ENCODE results near the gene PARVA.
"Not testable (repeated sequence)": the region's sequence is repeated elsewhere in the genome, so short reads cannot be mapped to it uniquely, and the experiment has no call there.

Gene PARVA, protein sequence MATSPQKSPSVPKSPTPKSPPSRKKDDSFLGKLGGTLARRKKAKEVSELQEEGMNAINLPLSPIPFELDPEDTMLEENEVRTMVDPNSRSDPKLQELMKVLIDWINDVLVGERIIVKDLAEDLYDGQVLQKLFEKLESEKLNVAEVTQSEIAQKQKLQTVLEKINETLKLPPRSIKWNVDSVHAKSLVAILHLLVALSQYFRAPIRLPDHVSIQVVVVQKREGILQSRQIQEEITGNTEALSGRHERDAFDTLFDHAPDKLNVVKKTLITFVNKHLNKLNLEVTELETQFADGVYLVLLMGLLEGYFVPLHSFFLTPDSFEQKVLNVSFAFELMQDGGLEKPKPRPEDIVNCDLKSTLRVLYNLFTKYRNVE

DNA sequence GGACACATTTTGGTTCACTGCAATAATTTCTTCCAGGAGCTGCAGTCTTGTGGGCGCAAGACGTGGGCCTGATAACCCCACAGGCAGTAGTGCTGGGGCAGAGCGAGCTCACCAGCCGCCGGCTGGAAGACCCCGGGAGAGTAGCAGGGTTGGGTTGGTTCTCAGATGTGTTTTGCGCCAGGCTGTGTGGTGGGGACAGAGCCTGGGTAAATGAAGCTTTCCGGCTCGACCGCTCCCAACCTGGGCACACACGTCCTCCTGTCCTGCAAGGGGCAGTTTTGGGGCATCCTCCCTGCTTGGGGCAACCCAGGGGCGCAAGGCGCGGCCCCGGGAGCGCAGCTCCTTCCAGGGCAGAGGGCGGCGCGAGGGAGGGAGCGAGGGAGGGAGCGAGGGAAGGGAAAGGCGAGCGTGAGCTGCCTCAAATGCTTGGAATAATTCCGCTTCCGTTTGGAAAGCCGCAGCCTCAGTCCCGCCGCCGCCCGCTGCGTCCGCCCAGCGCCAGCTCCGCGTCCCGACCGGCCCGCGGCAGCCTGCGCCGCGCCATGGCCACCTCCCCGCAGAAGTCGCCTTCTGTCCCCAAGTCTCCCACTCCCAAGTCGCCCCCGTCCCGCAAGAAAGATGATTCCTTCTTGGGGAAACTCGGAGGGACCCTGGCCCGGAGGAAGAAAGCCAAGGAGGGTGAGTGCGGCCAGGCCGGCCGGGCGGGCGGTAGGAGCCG lies at the start of gene PARVA:
Gene PARVA, plus strand, starts transcription at position 466 of the 718 bp plus-strand sequence. Its CDS starts 77 bp downstream, at position 543.
- FAIRE-seq = no peak

DNA sequence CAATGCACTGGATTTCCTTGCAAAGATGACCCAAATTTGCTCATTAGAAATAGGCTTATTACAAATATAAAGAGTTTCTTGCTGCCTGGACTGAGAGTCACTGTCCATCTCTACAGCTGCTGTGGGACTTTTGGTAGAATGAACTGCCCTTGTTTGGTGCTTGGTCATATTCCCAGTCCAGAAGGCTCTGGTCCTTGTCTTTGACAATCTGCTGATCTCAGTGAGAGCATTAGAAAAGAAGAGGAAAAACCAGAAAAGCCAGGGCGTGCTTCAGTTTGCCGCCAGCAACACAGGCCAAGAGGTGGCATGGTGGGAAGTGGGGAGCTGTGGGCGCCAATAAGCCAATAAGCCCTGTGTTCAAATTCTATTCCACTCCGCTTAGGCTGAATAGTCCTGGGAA lies 48.2 kb upstream of the PARVA start:
- no peak for FAIRE-seq

DNA sequence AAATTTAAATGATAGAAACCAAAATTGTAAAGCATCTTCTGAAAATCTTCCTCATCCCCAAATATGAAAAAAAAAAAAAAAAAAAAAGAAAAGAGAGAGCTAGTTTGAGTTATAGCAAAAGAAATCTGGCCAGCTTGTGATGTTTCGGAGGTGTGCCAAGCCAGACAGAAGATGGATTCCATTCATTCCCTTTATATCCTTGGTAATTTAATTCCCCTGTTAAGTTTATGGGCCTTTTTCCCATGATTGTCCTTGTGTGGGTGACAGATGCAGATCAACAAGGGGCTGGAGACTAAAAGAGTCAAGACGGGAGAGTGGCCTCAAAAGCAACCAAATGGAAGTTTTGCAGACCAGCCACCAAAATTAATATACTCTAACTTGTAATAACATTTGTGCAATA lies 47.6 kb upstream of the PARVA start:
- FAIRE-seq = no peak

DNA sequence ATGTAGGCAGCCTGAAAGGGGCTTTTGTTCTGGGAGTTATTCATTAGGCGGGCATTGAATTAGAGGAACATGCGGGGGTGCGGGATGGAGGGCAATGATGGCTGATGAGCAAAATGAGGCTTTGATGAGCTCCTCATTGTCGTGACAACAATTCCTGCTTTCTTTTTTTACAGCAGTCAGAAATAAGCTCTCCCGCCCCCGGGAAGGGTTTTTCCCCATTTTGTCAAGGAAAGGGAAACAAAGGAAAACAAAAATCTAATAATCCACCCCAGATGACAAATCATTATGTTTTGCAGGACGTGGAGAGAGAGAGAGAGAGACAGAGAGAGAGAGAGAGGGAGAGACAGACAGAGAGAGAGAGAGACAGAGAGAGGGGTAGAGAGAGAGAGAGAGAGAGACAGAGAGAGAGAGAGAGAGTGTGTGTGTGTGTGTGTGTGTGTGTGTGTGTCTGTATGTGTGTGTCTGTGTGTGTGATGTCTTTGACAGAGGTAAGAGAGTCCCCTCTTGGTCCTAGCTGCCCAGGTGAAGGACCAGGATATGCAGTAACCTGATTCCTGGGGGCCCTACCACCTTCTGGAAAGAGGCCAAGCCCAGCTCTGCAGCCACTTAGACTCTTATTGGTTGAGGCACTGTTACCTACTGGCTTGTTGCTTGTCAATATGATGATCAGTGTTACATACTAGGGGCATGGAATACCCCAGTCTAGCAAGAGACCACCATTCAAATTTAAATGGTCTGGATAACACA lies 46.7 kb upstream of the PARVA start:
- FAIRE-seq = no peak

DNA sequence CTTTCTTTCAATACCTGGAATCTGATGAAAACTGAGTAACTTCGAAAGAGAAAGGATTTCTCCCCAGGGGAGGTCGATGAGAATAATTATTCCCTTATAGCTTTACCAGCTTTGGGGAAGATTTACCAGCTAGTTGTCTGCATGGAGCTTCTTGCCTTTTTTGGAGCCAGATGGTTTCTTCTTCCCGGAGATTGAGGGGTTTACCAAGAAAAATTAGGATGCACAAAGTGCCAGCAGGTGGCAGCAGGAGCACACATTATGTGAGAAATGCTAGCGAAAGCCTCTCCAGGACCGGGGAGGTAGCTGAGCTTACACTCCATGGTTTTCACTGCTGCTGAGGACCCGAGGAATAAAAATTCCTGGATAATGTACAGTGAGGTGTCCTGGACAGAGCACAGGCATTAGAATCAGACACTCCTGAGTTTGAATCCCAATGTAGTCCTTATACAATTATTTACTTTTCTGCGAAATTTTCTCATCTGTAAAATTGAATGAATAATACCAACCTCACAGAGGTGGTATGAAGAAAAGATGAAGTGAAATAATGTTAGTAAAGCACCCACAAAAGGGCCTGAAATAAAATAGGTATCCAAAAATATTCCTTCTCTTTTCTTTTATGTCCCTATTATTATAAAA lies 46.0 kb upstream of the PARVA start:
- peak; percentile 86 for FAIRE-seq

DNA sequence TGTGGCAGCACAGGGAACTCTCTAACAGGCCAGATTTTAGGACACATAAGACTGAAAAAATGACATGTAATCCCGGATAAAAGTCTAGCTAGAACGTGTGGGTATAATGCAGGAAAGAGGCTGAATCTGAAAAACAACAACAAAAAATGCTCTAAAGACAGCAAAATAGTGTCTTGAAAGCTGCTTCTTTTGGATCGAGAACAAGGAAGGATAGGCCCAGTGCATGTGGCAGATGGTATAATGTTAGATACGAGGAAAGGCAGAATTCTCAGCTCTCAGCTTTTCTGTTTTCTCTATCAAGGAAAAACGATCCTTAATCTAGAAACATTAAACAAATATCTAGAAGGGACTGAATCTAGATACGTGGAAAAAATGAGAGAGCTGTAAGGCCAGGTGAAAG lies 33.8 kb upstream of the PARVA start:
- no peak for FAIRE-seq

DNA sequence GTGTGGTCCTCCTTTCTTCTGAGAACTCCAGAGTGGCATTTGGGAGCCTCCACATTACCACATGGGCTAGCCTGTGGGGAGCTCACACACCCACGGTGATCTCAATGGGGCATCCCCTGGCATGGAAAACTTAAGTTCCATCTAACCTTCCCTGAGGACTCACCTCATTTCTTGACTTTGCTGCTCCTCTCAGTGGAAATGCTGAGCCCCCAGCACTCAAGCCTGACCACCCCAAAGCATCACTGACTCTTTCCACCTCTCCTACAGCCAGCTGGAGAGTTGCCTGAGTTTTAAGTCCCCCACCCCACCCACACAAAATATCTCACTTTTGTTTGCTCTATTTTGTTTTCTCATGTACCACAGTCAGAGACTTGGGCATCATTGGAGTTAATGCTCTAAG lies 23.8 kb upstream of the PARVA start:
- no peak for FAIRE-seq

DNA sequence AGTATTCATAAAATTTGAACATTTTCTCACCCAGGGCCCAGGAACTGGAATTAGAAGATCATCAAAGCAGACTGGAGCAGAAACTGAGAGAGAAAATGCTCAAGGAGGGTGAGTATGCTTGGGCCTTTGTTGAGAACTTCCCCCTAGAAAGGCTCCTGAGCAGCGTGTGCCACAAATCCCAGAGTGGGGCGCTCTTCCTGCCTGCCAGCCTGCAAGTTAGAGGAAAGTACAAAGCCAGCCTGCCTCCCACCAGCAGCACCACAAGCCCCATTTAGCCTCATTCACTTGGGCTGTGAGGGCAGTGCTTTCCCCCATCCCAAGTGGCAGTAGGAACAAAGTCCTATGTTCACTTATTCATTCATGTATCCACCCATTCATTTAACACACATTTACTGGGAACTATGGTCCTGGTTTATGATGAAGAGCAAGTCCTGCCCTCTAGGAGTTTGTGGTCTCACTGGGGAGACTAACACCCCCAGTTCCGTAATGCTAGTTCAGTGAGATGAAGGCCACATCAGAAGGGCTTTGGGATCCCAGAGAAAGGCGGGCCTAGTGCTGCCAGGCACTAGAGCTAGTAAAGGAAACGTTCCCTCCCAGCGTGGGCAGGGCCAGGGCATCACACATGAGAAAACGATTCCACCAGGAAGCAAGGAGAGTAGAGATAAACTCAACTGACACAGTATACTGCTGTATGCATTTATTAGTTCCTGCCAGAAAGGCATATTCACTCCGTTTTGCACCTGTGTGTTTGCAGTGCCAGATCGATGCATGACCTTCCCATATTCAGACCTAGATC lies 22.4 kb upstream of the PARVA start:
- no peak for FAIRE-seq

DNA sequence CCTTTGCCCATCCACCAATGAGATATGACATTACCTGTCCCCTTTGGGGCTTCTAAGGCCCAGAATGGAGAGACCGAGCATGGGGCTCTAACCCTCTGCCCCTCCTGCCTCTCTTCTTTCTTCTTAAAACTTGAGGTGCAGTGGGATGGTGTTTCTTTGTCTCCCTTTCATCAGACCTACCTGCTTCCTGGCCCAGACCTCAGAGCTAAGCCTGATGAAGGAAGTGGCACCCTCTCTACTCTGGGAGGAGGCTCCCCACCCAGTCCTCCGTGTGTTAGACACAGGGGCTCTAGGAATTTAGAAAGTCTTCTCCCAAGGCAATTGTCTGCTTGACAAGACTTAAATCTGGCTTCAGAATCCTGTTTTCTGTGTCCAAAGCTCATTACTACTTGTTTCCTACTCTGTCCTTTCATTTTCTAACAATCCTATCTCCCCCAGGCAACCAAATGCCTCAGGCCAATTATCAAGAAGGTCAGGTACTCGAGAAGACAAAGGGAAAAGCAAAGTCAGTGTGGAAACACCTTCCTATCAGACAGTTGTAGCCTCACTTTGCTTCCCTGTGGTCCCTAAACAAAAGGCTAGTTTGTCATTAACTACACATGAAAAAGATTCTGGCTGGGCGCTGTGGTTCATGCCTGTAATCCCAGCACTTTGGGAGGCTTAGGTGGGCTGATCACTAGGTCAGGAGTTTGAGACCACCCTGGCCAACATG lies 20.3 kb upstream of the PARVA start:
- FAIRE-seq = no peak

DNA sequence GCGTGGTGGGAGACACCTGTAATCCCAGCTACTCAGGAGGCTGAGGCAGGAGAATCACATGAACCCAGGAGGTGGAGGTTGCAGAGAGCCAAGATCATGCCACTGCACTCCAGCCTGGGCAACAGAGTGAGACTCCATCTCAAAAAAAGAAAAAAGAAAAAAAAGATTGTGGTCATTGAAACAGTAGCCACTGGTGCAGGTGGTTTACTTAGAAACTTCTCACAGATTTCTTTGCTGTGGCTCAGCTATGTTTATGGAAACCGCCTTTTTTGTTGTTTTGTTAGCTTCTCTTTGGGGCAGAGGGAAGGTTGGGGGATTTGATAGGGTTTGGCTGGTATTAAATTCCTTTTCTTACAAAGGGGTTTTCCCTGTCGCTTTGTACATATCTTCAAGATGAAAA lies 19.7 kb upstream of the PARVA start:
- FAIRE-seq = not testable (repeated sequence)

DNA sequence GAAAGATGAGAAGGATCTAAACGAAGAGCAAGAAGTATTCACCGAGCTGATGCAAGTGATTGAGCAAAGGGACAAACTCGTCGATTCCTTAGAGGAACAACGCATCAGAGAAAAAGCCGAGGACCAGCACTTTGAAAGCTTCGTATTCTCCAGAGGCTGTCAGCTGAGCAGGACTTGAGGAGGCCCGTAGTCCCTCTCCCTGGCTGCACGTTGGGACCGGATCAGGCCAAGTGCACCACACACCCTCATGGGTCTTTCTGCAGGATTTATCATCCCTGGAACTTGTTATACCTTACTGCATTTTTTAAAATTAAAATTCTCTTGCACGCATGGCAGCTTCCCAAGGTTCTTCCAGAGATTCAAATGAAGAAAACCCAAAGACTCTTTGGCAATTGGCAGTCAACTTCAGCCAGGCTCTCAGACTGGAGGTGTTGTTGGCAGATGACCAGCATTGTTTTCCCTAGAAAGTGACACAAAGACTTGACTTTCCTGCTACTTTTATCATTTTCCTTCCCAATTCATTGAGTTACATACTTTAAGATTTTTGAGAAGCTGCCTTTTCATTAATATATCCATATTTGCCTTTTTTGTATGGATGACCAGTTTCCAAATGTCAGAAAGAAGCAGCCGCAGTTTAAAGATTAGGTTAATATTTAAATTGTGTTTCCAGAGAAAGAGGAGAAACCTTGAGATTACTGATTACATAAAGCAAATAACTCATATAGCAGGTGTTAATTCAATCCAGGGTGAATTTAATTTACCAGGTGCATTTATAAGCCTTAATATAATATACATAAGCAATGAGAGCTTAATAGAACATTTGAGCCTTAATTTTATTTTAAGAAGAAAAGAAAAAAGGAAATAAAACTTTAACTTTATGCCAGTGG lies 18.8 kb upstream of the PARVA start:
- FAIRE-seq = peak; percentile 91

DNA sequence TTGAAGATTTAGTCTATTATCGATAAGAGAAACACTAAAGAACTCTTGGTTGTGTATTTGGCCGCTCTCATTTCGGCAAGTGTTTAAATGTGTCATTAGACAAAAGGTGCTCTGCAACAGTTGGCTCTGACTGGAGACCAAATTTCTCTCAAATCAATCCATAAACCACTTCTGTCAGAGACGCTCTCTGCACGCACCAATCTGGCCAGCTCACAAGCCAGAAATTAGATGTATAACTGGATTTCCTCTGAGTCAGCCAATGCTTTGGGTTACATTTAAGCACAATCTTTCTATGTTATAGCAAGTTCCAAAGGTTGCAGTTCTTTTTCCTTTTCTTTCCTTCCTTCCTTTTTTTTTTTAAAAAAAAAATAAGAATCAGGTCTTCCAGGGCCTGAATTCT lies 17.6 kb upstream of the PARVA start:
- FAIRE-seq = peak; percentile 13

DNA sequence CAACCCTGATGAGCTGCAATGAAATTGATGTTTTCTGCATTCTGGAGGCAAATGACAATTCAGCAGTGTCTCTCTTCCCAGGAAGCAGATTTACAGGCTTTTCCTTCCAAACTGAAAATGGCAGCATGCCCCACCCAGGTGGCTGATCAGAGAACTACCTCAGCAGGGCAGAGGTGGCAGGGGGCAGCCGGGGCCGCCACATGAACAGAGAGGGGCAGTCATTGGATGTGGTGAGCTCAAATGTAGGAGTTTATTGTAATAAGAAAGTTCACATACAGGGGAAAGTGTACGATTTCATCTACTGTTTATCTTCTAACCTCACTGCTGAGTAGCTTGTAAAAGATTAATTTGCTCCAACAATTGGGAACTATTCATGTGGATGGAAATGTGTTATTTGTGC lies 15.7 kb upstream of the PARVA start:
- peak; percentile 89 for FAIRE-seq

DNA sequence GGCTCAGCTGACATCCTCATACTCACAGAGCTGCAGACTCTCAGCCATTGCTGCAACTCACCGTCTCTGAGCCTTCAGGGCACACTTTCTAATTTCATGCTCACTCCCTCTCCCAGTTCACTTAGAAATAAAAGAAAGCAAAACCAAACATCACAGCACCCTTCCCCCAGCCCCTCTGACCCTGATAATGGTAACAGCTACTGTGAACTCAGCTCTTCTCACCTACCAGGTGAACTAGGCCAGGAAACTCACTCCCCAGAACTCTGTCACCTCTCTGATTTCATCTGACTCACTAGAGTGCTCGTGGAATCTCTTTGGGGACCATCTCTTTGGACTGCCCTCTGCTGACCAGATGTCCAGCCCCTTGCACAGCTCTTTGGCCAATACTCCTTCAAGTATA lies 14.5 kb upstream of the PARVA start:
- FAIRE-seq = no peak

DNA sequence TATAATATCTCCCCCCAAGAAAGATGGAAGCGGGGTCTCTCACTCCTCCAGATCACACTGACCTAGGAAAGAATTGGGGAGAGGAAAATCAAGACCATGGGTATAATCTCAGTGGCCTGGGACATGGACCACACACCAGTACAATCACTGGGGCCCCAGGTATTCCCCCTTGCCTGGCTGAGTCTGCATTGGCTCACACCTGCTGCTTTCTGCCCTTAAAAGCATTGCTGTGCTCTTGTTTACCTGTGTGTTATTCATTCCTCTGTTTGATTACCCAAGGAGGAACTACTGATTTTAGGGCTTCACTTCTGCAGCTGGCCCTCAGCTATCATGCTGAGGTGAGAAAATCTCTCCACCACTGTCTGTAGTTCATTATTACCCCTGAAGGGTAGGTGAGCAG lies 14.0 kb upstream of the PARVA start:
- FAIRE-seq = no peak

DNA sequence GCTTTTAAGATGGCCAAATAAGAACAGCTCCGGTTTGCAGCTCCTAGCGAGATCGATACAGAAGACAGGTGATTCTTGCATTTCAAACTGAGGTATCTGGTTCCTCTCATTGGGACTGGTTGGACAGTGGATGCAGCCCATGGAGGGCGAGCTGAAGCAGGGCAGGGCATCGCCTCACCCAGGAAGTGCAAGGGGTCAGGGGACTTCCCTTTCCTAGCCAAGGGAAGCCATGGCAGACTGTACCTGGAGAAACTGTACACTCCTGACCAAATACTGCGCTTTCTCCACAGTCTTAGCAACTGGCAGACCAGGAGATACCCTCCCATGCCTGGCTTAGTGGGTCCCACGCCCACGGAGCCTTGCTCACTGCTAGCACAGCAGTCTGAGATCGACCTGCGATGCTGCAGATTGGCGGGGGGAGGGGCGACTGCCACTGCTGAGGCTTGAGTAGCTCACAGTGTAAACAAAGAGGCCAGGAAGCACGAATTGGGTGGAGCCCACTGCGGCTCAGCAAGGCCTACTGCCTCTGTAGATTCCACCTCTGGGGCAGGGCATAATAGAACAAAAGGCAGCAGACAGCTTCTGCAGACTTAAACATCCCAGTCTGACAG lies 11.3 kb upstream of the PARVA start:
- not testable (repeated sequence) for FAIRE-seq

DNA sequence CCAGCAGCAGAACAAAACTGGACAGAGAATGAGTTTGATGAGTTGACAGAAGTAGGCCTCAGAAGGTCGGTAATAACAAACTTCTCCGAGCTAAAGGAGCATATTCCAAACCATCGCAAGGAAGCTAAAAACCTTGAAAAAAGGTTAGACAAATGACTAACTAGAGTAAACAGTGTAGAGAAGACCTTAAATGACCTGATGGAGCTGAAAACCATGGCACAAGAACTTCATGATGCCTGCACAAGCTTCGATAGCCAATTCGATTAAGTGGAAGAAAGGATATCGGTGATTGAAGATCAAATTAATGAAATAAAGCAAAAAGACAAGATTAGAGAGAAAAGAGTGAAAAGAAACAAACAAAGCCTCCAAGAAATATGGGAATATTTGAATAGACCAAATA lies 10.3 kb upstream of the PARVA start:
- FAIRE-seq = not testable (repeated sequence)

DNA sequence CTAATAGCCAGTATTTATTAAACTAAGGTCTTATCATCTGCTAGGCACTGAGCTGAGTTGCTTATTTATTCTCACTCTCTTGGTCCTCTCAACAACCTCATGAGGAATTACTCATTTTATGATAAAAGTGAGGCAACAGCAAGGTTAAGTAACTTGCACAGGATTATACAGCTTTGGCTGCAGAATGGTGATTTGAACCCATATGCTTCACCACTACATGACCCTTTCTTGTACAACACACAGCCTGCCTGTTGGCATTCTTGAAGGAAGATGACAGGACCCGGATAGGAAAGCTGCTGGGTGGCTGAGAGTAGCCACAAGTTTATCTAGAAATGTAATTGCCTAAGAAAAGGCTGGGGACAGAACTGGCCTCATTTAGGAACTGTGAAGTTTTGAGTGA lies 5.3 kb upstream of the PARVA start:
- FAIRE-seq = no peak

DNA sequence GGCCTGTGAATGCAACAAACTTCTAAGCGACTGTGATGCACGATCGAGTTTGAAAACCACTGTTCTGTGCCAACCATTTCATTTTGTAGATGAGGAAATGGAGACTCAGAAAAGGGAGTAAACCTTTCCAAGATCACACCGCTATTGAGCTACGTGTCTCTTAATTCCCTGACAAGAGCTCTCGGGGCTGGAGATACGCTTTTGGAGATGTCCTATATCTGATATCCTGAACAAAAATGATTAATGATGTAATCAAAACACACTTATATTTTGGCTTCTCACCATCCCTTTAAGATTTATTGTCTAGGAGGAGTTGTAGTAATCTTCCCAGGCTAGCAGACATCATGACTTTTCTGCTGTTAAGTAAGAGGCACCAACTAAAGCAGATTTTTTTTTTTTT lies 1.7 kb upstream of the PARVA start:
- FAIRE-seq = no peak

Measured in islet of Langerhans (tissue), 1 donor.